ENCODE measurements around the gene ZNF165. TPM values are rescaled to one million over a fixed set of nuclear protein-coding genes. Genes with fewer than 3 reads are reported as not detected.

Gene ZNF165
- total and polyA plus RNA-seq, 2 of the 13 experiments (the other 11 are each of a cell fraction or from before 2014, with no cell fraction given), result 0.58 to 8.6 TPM

DNA sequence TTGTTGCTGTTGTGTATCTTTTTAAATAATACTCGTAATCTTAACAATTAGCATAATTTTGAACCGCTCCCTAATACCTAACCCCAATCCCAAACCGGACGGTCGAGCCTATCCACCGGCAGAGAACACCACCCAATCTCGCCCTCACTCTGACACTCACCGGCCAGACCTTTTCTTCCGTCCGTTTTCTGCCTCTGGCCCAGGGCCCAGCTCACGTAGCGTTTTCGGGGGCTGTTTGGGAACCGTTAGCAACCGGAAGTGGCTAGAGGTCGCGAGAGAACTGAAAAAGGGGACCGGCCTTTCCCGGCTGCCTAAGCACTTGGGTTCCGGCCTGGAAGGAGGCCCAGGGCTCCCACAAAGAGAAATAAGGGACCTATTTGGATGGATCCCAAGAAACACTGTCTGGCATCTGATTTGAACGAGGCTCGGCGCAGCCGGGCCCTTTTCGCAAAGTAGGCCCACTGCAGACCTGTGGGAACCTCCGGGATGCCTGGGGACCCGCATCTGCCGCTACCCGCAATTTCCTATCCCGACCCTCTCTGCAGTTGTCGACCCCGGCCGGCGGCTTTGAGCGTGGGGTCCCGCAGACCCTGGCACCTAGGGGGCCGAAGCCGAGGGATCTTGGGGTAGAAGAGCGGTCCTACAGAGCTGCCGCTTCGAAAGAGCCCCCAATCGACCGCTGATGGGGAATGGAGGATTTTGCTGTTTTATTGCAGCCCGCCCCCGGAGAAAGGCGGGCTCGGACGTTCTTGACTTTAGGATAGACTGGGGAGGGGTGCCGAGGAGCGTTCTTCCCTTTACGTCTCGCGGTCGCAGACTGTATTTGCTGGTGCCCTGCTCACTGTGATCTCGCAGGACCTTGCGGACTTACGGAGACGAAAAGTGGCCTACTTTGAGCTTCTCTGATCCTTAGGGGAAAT is 56.5 kb downstream of the ZNF165 start (continued):
- TF ChIP-seq FOXC1 (CRISPR knock-in tag; IDR thresholded peaks at IDR 0.05; ENCODE audit: borderline replicate concordance) (peak; percentile 83; the same call in 1 of the 2 replicates), ZNF431 (CRISPR knock-in tag; IDR thresholded peaks at IDR 0.05; ENCODE audit: borderline replicate concordance, low read depth) (peak; percentile 86; the same call in 1 of the 2 replicates), ZNF510 (CRISPR knock-in tag; IDR thresholded peaks at IDR 0.05; ENCODE audit: low read depth) (no peak), ZNF619 (CRISPR knock-in tag; IDR thresholded peaks at IDR 0.05) (peak; percentile 94; the same call in 1 of the 2 replicates), ZC3H13 (CRISPR knock-in tag; IDR thresholded peaks at IDR 0.05) (peak; percentile 93; the same call in 1 of the 2 replicates), SRSF4 (IDR thresholded peaks at IDR 0.05; ENCODE audit: low read depth, low read length, poor library complexity, severe bottlenecking) (no peak), ZNF101 (CRISPR knock-in tag; IDR thresholded peaks at IDR 0.05; ENCODE audit: borderline replicate concordance, low read depth) (peak; percentile 74; the same call in 1 of the 2 replicates), RFX1 (IDR thresholded peaks at IDR 0.05) (no peak), RBAK (CRISPR knock-in tag; IDR thresholded peaks at IDR 0.05) (peak; percentile 63; the same call in 1 of the 2 replicates), HNF4A (CRISPR knock-in tag; IDR thresholded peaks at IDR 0.05) (peak; percentile 65), ZC3H4 (CRISPR knock-in tag; IDR thresholded peaks at IDR 0.05; ENCODE audit: borderline replicate concordance) (no peak), KLF11 (CRISPR knock-in tag; IDR thresholded peaks at IDR 0.05) (peak; percentile 94; the same call in 1 of the 2 replicates), ZNF749 (CRISPR knock-in tag; IDR thresholded peaks at IDR 0.05; ENCODE audit: borderline replicate concordance) (no peak), NPAS2 (CRISPR knock-in tag; IDR thresholded peaks at IDR 0.05; ENCODE audit: borderline replicate concordance) (no peak), HMGA1 (CRISPR knock-in tag; conservative IDR thresholded peaks at IDR 0.05) (no peak), PPARG (CRISPR knock-in tag; conservative IDR thresholded peaks at IDR 0.05) (peak; percentile 79), ZFP36 (IDR thresholded peaks at IDR 0.05; ENCODE audit: borderline replicate concordance, low read depth, low read length, partially characterized antibody) (no peak), SAFB2 (CRISPR knock-in tag; IDR thresholded peaks at IDR 0.05; ENCODE audit: borderline replicate concordance, low read depth) (peak; percentile 69; the same call in 1 of the 2 replicates), HNF4G (IDR thresholded peaks at IDR 0.05; ENCODE audit: borderline replicate concordance, low read depth, low read length) (peak; percentile 59; the same call in 1 of the 2 replicates), HNF4G (CRISPR knock-in tag; IDR thresholded peaks at IDR 0.05; ENCODE audit: borderline replicate concordance, low read depth) (peak; percentile 65), JUNB (CRISPR knock-in tag; IDR thresholded peaks at IDR 0.05; ENCODE audit: borderline replicate concordance) (no peak), KDM1A (CRISPR knock-in tag; IDR thresholded peaks at IDR 0.05) (0 out of 2 replicates have a peak, but pooled peaks have one; percentile 9), ZBTB1 (CRISPR knock-in tag; IDR thresholded peaks at IDR 0.05; ENCODE audit: borderline replicate concordance) (peak; percentile 86; the same call in 1 of the 2 replicates), ZNF558 (CRISPR knock-in tag; IDR thresholded peaks at IDR 0.05; ENCODE audit: borderline replicate concordance) (0 out of 2 replicates have a peak, but pooled peaks have one; percentile 47), KDM4B (CRISPR knock-in tag; IDR thresholded peaks at IDR 0.05) (peak; percentile 71; the same call in 1 of the 2 replicates), SCMH1 (CRISPR knock-in tag; IDR thresholded peaks at IDR 0.05; ENCODE audit: borderline replicate concordance) (no peak), BATF2 (CRISPR knock-in tag; IDR thresholded peaks at IDR 0.05) (no peak; the same call in 1 of the 2 replicates)
- TF ChIP-seq, protein P1, sequence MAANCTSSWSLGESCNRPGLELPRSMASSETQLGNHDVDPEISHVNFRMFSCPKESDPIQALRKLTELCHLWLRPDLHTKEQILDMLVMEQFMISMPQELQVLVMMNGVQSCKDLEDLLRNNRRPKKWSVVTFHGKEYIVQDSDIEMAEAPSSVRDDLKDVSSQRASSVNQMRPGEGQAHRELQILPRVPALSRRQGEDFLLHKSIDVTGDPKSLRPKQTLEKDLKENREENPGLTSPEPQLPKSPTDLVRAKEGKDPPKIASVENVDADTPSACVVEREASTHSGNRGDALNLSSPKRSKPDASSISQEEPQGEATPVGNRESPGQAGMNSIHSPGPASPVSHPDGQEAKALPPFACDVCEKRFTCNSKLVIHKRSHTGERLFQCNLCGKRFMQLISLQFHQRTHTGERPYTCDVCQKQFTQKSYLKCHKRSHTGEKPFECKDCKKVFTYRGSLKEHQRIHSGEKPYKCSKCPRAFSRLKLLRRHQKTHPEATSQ (CRISPR knock-in tag; IDR thresholded peaks at IDR 0.05; ENCODE audit: borderline replicate concordance), result peak; percentile 87; the same call in 1 of the 2 replicates

Data from HepG2 (cell line).